Spinal cord (tissue), 10 donors: ENCODE data around the gene VWA3B. TPM values are rescaled to one million over a fixed set of nuclear protein-coding genes. Genes with fewer than 3 reads are reported as not detected.
"Not testable (repeated sequence)": the region's sequence is repeated elsewhere in the genome, so short reads cannot be mapped to it uniquely, and the experiment has no call there.

Source experiments
- DNase-seq, 6 donors: peaks; one replicate each; pipeline versions ENCODE4 v3.0.0 to v3.0.0-alpha.2; 2013 to 2015; ENCODE audit warnings: low spot score in 6 of 6, low read depth in 4 of 6
- H3K27ac ChIP-seq: one replicate; pipeline ENCODE4 v1.5.1; 2013; ENCODE audit warnings: low read depth, low read length, control low read depth
- H3K27me3 ChIP-seq: one replicate; pipeline ENCODE4 v1.6.1; 2013; ENCODE audit warnings: low read length; ENCODE audit not compliant: control insufficient read depth, insufficient read depth
- H3K36me3 ChIP-seq: one replicate; pipeline ENCODE4 v1.6.1; 2013; ENCODE audit warnings: low read length; ENCODE audit not compliant: control insufficient read depth, insufficient read depth
- H3K4me1 ChIP-seq: one replicate; pipeline ENCODE4 v1.6.1; 2013; ENCODE audit warnings: low read length; ENCODE audit not compliant: control insufficient read depth, insufficient read depth
- H3K4me3 ChIP-seq: one replicate; pipeline ENCODE4 v1.5.1; 2013; ENCODE audit warnings: low read depth, low read length, control low read depth
- H3K9me3 ChIP-seq: one replicate; pipeline ENCODE4 v1.6.1; 2013; ENCODE audit warnings: low read length; ENCODE audit not compliant: control insufficient read depth, insufficient read depth
- WGBS: methylation state at CpG from one replicate; pipeline ENCODE4 v1.1.5; 2013; ENCODE audit warnings: missing lambda C conversion rate; ENCODE audit not compliant: insufficient coverage; 5-methylcytosine and 5-hydroxymethylcytosine counted together
- polyA plus RNA-seq, 2 donors: library from polyadenylated mRNA; unstranded; fragments of 120-200 nt; gene quantifications; one replicate each; pipeline ENCODE4 v1.2.1, GENCODE V29; 2013; ENCODE audit not compliant: insufficient read length in 2 of 2
- total RNA-seq, 2 donors: library from RNA; depleted of rRNA in 1 of 2; stranded (reverse); fragments of 120-200 nt in 1 of 2; fragments of >200 nt in 1 of 2; gene quantifications; one replicate each; pipeline versions ENCODE4 v1.2.3 to v1.2.4, GENCODE V29; 2013 to 2014
- donor health status: healthy.

VWA3B gene
- total and polyA plus RNA-seq, 4 donors: 1.5 to 5.9 (median 3.3) TPM

DNA sequence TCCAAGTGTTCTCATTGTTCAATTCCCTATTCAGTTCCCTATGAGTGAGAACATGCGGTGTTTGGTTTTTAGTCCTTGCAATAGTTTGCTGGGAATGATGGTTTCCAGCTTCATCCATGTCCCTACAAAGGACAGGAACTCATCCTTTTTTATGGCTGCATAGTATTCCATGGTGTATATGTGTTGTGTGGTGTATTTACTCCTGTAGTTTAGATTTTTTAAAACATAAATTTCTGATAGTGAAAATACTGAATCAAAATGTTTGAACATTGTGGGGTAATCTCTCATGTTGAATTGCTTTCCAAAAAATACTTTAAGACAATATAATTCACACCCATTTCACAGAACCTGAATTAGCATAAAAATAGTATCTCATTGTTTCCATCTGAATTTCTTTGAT, 60.9 kb downstream of the VWA3B start:
- not testable (repeated sequence) for H3K27me3 ChIP-seq, DNase-seq, H3K4me3 ChIP-seq, H3K9me3 ChIP-seq, H3K36me3 ChIP-seq, H3K4me1 ChIP-seq, H3K27ac ChIP-seq
- WGBS: no CpG with 5 or more reads among the region's 1 CpG

DNA sequence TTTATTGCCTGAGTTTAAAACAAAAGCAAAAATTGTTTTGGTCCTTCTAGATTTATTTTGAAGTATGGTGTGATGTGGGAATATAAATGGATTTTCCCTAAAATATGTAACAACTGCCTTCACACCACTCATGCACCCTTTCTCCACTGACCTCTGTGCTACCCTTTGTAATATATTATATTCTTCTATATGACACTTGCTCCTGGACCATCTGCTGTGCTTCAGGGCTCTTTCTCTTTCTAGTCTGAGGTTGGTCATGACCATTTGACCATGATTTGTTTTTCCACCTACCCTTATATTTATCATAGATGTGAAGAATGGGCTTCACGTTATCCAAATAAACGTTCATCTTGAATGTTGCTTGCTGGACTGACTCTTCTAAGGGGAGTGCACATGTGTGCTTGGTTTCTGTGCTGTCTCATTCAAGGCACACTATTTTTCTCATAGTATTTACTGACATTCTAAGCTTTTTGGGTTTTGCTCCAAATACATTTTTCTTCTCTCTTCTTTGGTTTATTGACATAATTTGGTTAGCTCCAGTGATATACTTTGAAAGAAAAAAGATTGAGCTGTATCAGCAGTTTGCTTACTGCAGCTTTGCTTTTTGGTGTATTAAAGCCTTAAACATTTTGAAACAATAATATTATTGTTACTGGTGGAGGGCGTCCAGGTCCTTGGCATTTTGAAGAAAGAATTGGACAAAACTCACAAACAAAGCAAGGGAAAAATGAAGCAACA, 61.8 kb downstream of the VWA3B start:
- Histone ChIP-seq H3K4me3 (peak overlapping the region; percentile 3), H3K27ac (peak overlapping the region; percentile 70), H3K27me3 (no peaks in the 10 kb centered on the region), H3K9me3 (no peaks in the 10 kb centered on the region), H3K36me3 (no peaks in the 10 kb centered on the region), H3K4me1 (no peaks in the 10 kb centered on the region)
- DNase-seq: no peak
- WGBS: no CpG with 5 or more reads among the region's 3 CpGs

DNA sequence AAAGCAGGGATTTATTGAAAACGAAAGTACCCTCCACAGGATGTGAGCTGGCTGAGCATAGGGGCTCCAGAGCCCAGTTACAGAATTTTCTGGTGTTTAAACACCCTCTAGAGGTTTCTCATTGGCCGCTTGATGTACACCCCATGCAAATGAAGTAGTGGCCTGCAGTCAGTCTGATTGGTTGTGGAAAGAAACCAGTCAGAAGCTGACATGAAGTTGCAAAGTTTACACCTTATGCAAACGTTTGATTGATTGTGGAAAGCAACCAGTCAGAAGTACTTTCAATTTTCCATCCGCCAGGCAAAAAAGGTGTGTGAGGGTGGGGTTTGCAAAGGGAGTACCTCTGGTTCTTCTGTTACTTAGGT, 62.3 kb downstream of the VWA3B start:
- Histone ChIP-seq H3K9me3 (no peaks in the 10 kb centered on the region), H3K4me3 (peak overlapping the region; percentile 3), H3K27ac (peak overlapping the region; percentile 70), H3K36me3 (no peaks in the 10 kb centered on the region), H3K27me3 (no peaks in the 10 kb centered on the region), H3K4me1 (no peaks in the 10 kb centered on the region)
- WGBS: 28% methylated on average over 3 of the region's 4 CpGs
- peak in 2 of 6 donors; percentile 20 to 55 for DNase-seq

GRCh38 chr2:98153481-98153880, 66.5 kb downstream of the VWA3B start:
- Histone ChIP-seq H3K9me3 (no peaks in the 10 kb centered on the region), H3K27me3 (no peaks in the 10 kb centered on the region), H3K4me3 (no peak overlapping the region), H3K4me1 (peaks cover 4% of the 10 kb centered on the region), H3K27ac (no peak overlapping the region), H3K36me3 (no peaks in the 10 kb centered on the region)
- WGBS: 31% methylated on average over 5 of the region's 5 CpGs
- DNase-seq: peak in 2 of 6 donors; percentile 78 to 81

DNA sequence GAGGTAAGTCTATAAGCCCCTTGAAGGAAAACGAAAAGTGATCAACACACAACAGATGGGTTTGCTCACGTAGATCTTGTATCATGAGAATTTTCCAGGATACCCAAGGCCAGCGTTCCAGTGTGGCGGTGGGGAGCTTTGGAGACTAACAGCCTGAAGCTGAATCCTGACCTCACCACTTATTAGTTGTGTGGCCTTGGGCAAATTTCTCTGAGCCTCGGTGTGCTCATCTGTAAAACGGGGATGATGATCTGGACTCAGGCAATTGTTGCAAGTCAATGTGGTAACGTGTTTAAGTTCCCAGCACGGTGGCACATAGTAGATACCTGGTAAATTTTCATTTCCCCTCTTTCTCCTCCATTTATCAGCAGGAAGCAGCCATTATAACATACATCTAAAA, 68.3 kb downstream of the VWA3B start:
- 87% methylated on average over 5 of the region's 8 CpGs for WGBS
- no peak for DNase-seq
- Histone ChIP-seq H3K27ac (no peak overlapping the region), H3K9me3 (no peaks in the 10 kb centered on the region), H3K27me3 (no peaks in the 10 kb centered on the region), H3K36me3 (no peaks in the 10 kb centered on the region), H3K4me1 (peaks cover 4% of the 10 kb centered on the region), H3K4me3 (no peak overlapping the region)

- WGBS: 74% methylated on average over 4 of the region's 4 CpGs
- DNase-seq: no peak
These were observed 68.7 kb downstream of the VWA3B start for GRCh38 chr2:98155716-98156115.

GRCh38 chr2:98156304-98156703, 69.3 kb downstream of the VWA3B start:
- no peak overlapping the region for H3K27ac ChIP-seq
- no peaks in the 10 kb centered on the region for H3K27me3 ChIP-seq
- WGBS: 80% methylated on average over 2 of the region's 7 CpGs
- H3K4me1 ChIP-seq: peaks cover 4% of the 10 kb centered on the region
- no peaks in the 10 kb centered on the region for H3K9me3 ChIP-seq
- no peaks in the 10 kb centered on the region for H3K36me3 ChIP-seq
- no peak overlapping the region for H3K4me3 ChIP-seq
- DNase-seq: no peak

More at GRCh38 chr2:98155716-98156115, 68.7 kb downstream of the VWA3B start:
- Histone ChIP-seq H3K27me3 (no peaks in the 10 kb centered on the region), H3K27ac (no peak overlapping the region), H3K36me3 (no peaks in the 10 kb centered on the region), H3K9me3 (no peaks in the 10 kb centered on the region), H3K4me1 (peaks cover 4% of the 10 kb centered on the region), H3K4me3 (no peak overlapping the region)

- no peak for DNase-seq
- Histone ChIP-seq H3K27ac (no peak overlapping the region), H3K36me3 (no peaks in the 10 kb centered on the region), H3K9me3 (no peaks in the 10 kb centered on the region), H3K4me3 (no peak overlapping the region), H3K27me3 (no peaks in the 10 kb centered on the region), H3K4me1 (peaks cover 7% of the 10 kb centered on the region)
- 57% methylated on average over 3 of the region's 8 CpGs for WGBS
These were observed 70.6 kb downstream of the VWA3B start for GRCh38 chr2:98157557-98157956.

- no peaks in the 10 kb centered on the region for H3K27me3 ChIP-seq
- peaks cover 13% of the 10 kb centered on the region for H3K4me1 ChIP-seq
- WGBS: 80% methylated on average over 6 of the region's 8 CpGs
- no peaks in the 10 kb centered on the region for H3K9me3 ChIP-seq
- H3K27ac ChIP-seq: no peak overlapping the region
- no peaks in the 10 kb centered on the region for H3K36me3 ChIP-seq
- peak in 1 of 6 donors; percentile 26 for DNase-seq
- H3K4me3 ChIP-seq: no peak overlapping the region
These were observed 71.3 kb downstream of the VWA3B start for GRCh38 chr2:98158305-98158704.

GRCh38 chr2:98160554-98160953, 73.6 kb downstream of the VWA3B start:
- Histone ChIP-seq H3K4me3 (no peak overlapping the region), H3K9me3 (no peaks in the 10 kb centered on the region), H3K36me3 (no peaks in the 10 kb centered on the region), H3K27ac (no peak overlapping the region), H3K4me1 (peaks cover 15% of the 10 kb centered on the region), H3K27me3 (no peaks in the 10 kb centered on the region)
- DNase-seq: peak in 1 of 6 donors; percentile 38
- WGBS: 84% methylated on average over 4 of the region's 4 CpGs
